ENCODE data around the gene SEL1L3. TPM values are rescaled to one million over a fixed set of nuclear protein-coding genes. Genes with fewer than 3 reads are reported as not detected.
A peak's percentile ranks its signal among the peaks of the same experiment; 100 is the strongest.

The SEL1L3 gene
- total RNA-seq, 2 experiments from 2014 or later = 180 to 313 TPM

GRCh38 chr4:25865586-25865985 is 2.8 kb upstream of the SEL1L3 start:
- no TSS peak for BruUV-seq (replicated peaks)
- Histone ChIP-seq H3K4me3 (ENCODE audit: low read depth, low read length, poor library complexity, severe bottlenecking) (peak overlapping the region; percentile 75), H3K79me2 (ENCODE audit: insufficient read depth, low read depth, low read length) (peaks cover 85% of the 10 kb centered on the region), H3K9me3 (ENCODE audit: low read length) (no peaks in the 10 kb centered on the region), H2AFZ (ENCODE audit: low read length) (no peak overlapping the region), H3K36me3 (ENCODE audit: insufficient read depth, low read length) (peaks cover 23% of the 10 kb centered on the region), H3K9me2 (ENCODE audit: insufficient read depth, low read length) (no peaks in the 10 kb centered on the region), H4K20me1 (ENCODE audit: insufficient read depth, low read length) (no peaks in the 10 kb centered on the region), H3K27ac (ENCODE audit: low read depth, low read length, poor library complexity, severe bottlenecking) (peak overlapping the region; percentile 99), H3K4me1 (ENCODE audit: insufficient read depth, low read length, poor library complexity, severe bottlenecking) (peaks cover 70% of the 10 kb centered on the region), H3K4me2 (ENCODE audit: low read length) (peak overlapping the region; percentile 78)
- CTCF ChIA-PET (ENCODE audit: unreplicated experiment) = interaction anchor here (1.4 to 1.7 kb wide), 3 partner anchors 8 to 965 kb away, joined by 4 to 10 read pairs (median 4); no protein-coding TSS in a partner anchor
- TF ChIP-seq CTCF (conservative IDR thresholded peaks at IDR 0.05; ENCODE audit: low read length) (no peak), EZH2phosphoT487 (IDR thresholded peaks at IDR 0.05; ENCODE audit: borderline replicate concordance, low read depth, low read length) (no peak)
- DNase-seq (ENCODE audit: low spot score) = peak; percentile 63
- intact Hi-C loops (cut with micrococcal nuclease; ENCODE audit: unreplicated experiment) = loop anchor here (5.0 kb wide), 3 partner anchors 457 to 1142 kb away; partner anchors contain the start of gene RBPJ
- POLR2A ChIA-PET = interaction anchor here (0.6 to 4.1 kb wide), 15 partner anchors 8 to 1128 kb away, joined by 3 to 134 read pairs (median 5); partner anchors contain the start of genes SMIM20 and STIM2

- Histone ChIP-seq H3K4me3 (ENCODE audit: low read depth, low read length, poor library complexity, severe bottlenecking) (peak overlapping the region; percentile 75), H2AFZ (ENCODE audit: low read length) (no peak overlapping the region), H3K9me3 (ENCODE audit: low read length) (no peaks in the 10 kb centered on the region), H3K27ac (ENCODE audit: low read depth, low read length, poor library complexity, severe bottlenecking) (peak overlapping the region; percentile 99), H3K79me2 (ENCODE audit: insufficient read depth, low read depth, low read length) (peaks cover 91% of the 10 kb centered on the region), H4K20me1 (ENCODE audit: insufficient read depth, low read length) (peaks cover 6% of the 10 kb centered on the region; the same call in 1 of the 2 replicates), H3K9me2 (ENCODE audit: insufficient read depth, low read length) (no peaks in the 10 kb centered on the region), H3K36me3 (ENCODE audit: insufficient read depth, low read length) (peaks cover 38% of the 10 kb centered on the region), H3K4me2 (ENCODE audit: low read length) (peak overlapping the region; percentile 78), H3K4me1 (ENCODE audit: insufficient read depth, low read length, poor library complexity, severe bottlenecking) (peaks cover 69% of the 10 kb centered on the region)
- CTCF ChIA-PET (ENCODE audit: unreplicated experiment) = interaction anchor here (1.0 kb wide), 1 partner anchor 9 kb away, joined by 3 read pairs; no protein-coding TSS in a partner anchor
- intact Hi-C loops (cut with micrococcal nuclease; ENCODE audit: unreplicated experiment) = loop anchor here (5.0 kb wide), 1 partner anchor 963 kb away; no protein-coding TSS in a partner anchor
- POLR2A ChIA-PET = interaction anchor here (0.6 to 4.1 kb wide), 10 partner anchors 9 to 1144 kb away, joined by 3 to 134 read pairs (median 10); partner anchors contain the start of gene SMIM20
- TF ChIP-seq EZH2phosphoT487 (IDR thresholded peaks at IDR 0.05; ENCODE audit: borderline replicate concordance, low read depth, low read length) = no peak
- TF ChIP-seq CTCF (conservative IDR thresholded peaks at IDR 0.05; ENCODE audit: low read length) = no peak
- no TSS peak for BruUV-seq (replicated peaks)
- peak; percentile 41 for DNase-seq (ENCODE audit: low spot score)
Observed at GRCh38 chr4:25863831-25864418, 1.1 kb upstream of the SEL1L3 start.

Data from OCI-LY7 (cell line).